H9 (cell line): ENCODE data around the gene TGFB3. TPM values are rescaled to one million over a fixed set of nuclear protein-coding genes. Genes with fewer than 3 reads are reported as not detected.

Experiments used
- DNase-seq: peaks from one replicate; pipeline ENCODE4 v3.0.0-alpha.2; 2017
- H2AFZ ChIP-seq: one replicate; pipeline ENCODE4 v1.6.1; 2013; ENCODE audit warnings: mild to moderate bottlenecking, low read length, control low read depth, moderate library complexity
- H2AK5ac ChIP-seq: 2 replicates; pipeline ENCODE4 v1.6.1; 2013; ENCODE audit warnings: low read length, control low read depth, mixed read lengths; ENCODE audit not compliant: insufficient read length
- H2BK120ac ChIP-seq: one replicate; pipeline ENCODE4 v1.6.1; 2013; ENCODE audit warnings: low read depth, mild to moderate bottlenecking, low read length, control low read depth, inconsistent platforms; ENCODE audit not compliant: poor library complexity, severe bottlenecking
- H2BK12ac ChIP-seq: 2 replicates; pipeline ENCODE4 v1.6.1; 2013; ENCODE audit warnings: low read length, control low read depth, mixed read lengths, low read depth; ENCODE audit not compliant: insufficient read length
- H2BK15ac ChIP-seq: 2 replicates; pipeline ENCODE4 v1.6.1; 2013; ENCODE audit warnings: low read depth, low read length, control low read depth
- H2BK20ac ChIP-seq: one replicate; pipeline ENCODE4 v1.6.1; 2013; ENCODE audit warnings: low read depth, mild to moderate bottlenecking, low read length, control low read depth, inconsistent platforms; ENCODE audit not compliant: poor library complexity, severe bottlenecking
- H2BK5ac ChIP-seq: 2 replicates; pipeline ENCODE4 v1.6.1; 2013; ENCODE audit warnings: low read length, control low read depth, mixed read lengths; ENCODE audit not compliant: insufficient read length
- H3K14ac ChIP-seq: 2 replicates; pipeline ENCODE4 v1.6.1; 2013; ENCODE audit warnings: low read length, control low read depth; ENCODE audit not compliant: insufficient read depth
- H3K18ac ChIP-seq: 2 replicates; pipeline ENCODE4 v1.6.1; 2013; ENCODE audit warnings: low read depth, mild to moderate bottlenecking, mixed read lengths, low read length, control low read depth; ENCODE audit not compliant: insufficient read length
- H3K23ac ChIP-seq: 2 replicates; pipeline ENCODE4 v1.6.1; 2013; ENCODE audit warnings: low read length, control low read depth, mixed read lengths, low read depth; ENCODE audit not compliant: insufficient read length
- H3K23me2 ChIP-seq: 2 replicates; pipeline ENCODE4 v1.6.1; 2013; ENCODE audit warnings: low read depth, mild to moderate bottlenecking, mixed read lengths, low read length, control low read depth; ENCODE audit not compliant: insufficient read length, poor library complexity, severe bottlenecking
- H3K27ac ChIP-seq: 2 replicates; pipeline ENCODE4 v1.5.1; 2013; ENCODE audit warnings: low read length, control low read depth, mixed read lengths, low read depth; ENCODE audit not compliant: insufficient read length
- H3K27me3 ChIP-seq: 2 replicates; pipeline ENCODE4 v1.6.1; 2013; ENCODE audit warnings: low read length, control low read depth, inconsistent platforms; ENCODE audit not compliant: insufficient read depth
- H3K4ac ChIP-seq: 2 replicates; pipeline ENCODE4 v1.6.1; 2013; ENCODE audit warnings: low read depth, mild to moderate bottlenecking, control low read depth, inconsistent platforms, low read length, moderate library complexity
- H3K4me1 ChIP-seq: 2 replicates; pipeline ENCODE4 v1.6.1; 2013; ENCODE audit warnings: low read length, control low read depth, inconsistent platforms; ENCODE audit not compliant: insufficient read depth
- H3K4me2 ChIP-seq: 2 replicates; pipeline ENCODE4 v1.6.1; 2013; ENCODE audit warnings: low read length, control low read depth, mixed read lengths; ENCODE audit not compliant: insufficient read length, insufficient read depth
- H3K56ac ChIP-seq: 2 replicates; pipeline ENCODE4 v1.6.1; 2013; ENCODE audit warnings: low read depth, mild to moderate bottlenecking, mixed read lengths, low read length, control low read depth; ENCODE audit not compliant: insufficient read length
- H3K79me1 ChIP-seq: 2 replicates; pipeline ENCODE4 v1.6.1; 2013; ENCODE audit warnings: low read depth, mild to moderate bottlenecking, moderate library complexity, low read length, control low read depth, inconsistent platforms; ENCODE audit not compliant: insufficient read depth, poor library complexity, severe bottlenecking
- H3K79me2 ChIP-seq: 2 replicates; pipeline ENCODE4 v1.6.1; 2013; ENCODE audit warnings: low read length, control low read depth, inconsistent platforms; ENCODE audit not compliant: insufficient read depth
- H3K9ac ChIP-seq: 2 replicates; pipeline ENCODE4 v1.6.1; 2013; ENCODE audit warnings: low read length, control low read depth, mixed read lengths; ENCODE audit not compliant: insufficient read length; ENCODE audit errors: extremely low read depth
- H3K9me3 ChIP-seq: one replicate; pipeline ENCODE4 v1.6.1; 2013; ENCODE audit warnings: low read depth, low read length, inconsistent platforms; ENCODE audit not compliant: control insufficient read depth
- H3T11ph ChIP-seq: one replicate; pipeline ENCODE4 v1.6.1; 2013; ENCODE audit warnings: mild to moderate bottlenecking, low read length, control low read depth, inconsistent platforms
- H4K20me1 ChIP-seq: one replicate; pipeline ENCODE4 v1.6.1; 2013; ENCODE audit not compliant: control insufficient read depth, insufficient read length, insufficient read depth
- H4K5ac ChIP-seq: 2 replicates; pipeline ENCODE4 v1.6.1; 2013; ENCODE audit warnings: low read depth, mild to moderate bottlenecking, mixed read lengths, low read length, control low read depth; ENCODE audit not compliant: insufficient read length
- H4K8ac ChIP-seq: replicated peaks from 2 replicates; pipeline ENCODE4 v1.6.1; 2013; ENCODE audit warnings: low read length, control low read depth, mixed read lengths, low read depth; ENCODE audit not compliant: insufficient read length
- H4K91ac ChIP-seq: 2 replicates; pipeline ENCODE4 v1.6.1; 2013; ENCODE audit warnings: low read depth, mild to moderate bottlenecking, moderate library complexity, mixed read lengths, low read length, control low read depth; ENCODE audit not compliant: insufficient read length
- H3K27ac Mint-ChIP-seq, 3 experiments: 2 replicates in 2 of 3; 3 replicates in 1 of 3; pipeline ENCODE4 v1.8.0; 2020 to 2021; ENCODE audit warnings: mixed read lengths in 3 of 3, mild to moderate bottlenecking in 1 of 3, moderate library complexity in 1 of 3
- H3K27me3 Mint-ChIP-seq: 2 replicates; pipeline ENCODE4 v1.8.0; 2021; ENCODE audit warnings: low read depth, mild to moderate bottlenecking, moderate library complexity, mixed read lengths
- H3K36me3 Mint-ChIP-seq, 3 experiments: 2 replicates in 2 of 3; 3 replicates in 1 of 3; pipeline ENCODE4 v1.8.0; 2020 to 2021; ENCODE audit warnings: low read depth in 3 of 3, mixed read lengths in 3 of 3; ENCODE audit not compliant: insufficient read depth in 1 of 3
- H3K4me1 Mint-ChIP-seq, 2 experiments: 2 replicates each; pipeline ENCODE4 v1.8.0; 2020; ENCODE audit warnings: mixed read lengths in 2 of 2
- H3K4me3 Mint-ChIP-seq, 2 experiments: 2 replicates in 1 of 2; 3 replicates in 1 of 2; pipeline ENCODE4 v1.8.0; 2020 to 2021; ENCODE audit warnings: mild to moderate bottlenecking in 2 of 2, mixed read lengths in 2 of 2, moderate library complexity in 1 of 2
- H3K9me3 Mint-ChIP-seq, 2 experiments: 2 replicates in 1 of 2; 3 replicates in 1 of 2; pipeline ENCODE4 v1.8.0; 2020; ENCODE audit warnings: mild to moderate bottlenecking in 2 of 2, mixed read lengths in 2 of 2, moderate library complexity in 1 of 2
- CTCF ChIP-seq: fragments of 200-600 bp; sonication (generic); conservative IDR thresholded peaks from 3 replicates; pipeline ENCODE4 v1.8.0; 2021; ENCODE audit warnings: antibody characterized with exemption, mild to moderate bottlenecking
- WGBS: extraction: QIAGEN DNeasy Blood & Tissue Kit; methylation state at CpG from one replicate; pipeline ENCODE4 v1.1.7; 2013; ENCODE audit warnings: missing lambda C conversion rate, low lambda C conversion rate, mixed read lengths; ENCODE audit not compliant: insufficient read length; ENCODE audit errors: extremely low coverage; 5-methylcytosine and 5-hydroxymethylcytosine counted together
- total RNA-seq: library from RNA; stranded (reverse); gene quantifications from 2 replicates; pipeline ENCODE4 v1.2.1, GENCODE V29; 2021

TGFB3 gene
- total RNA-seq, 1 experiment from 2014 or later: 0.37 TPM

- peaks cover 14 to 16% of the 10 kb centered on the region in 2 experiments; a peak in 4 of 5 replicates for H3K9me3 Mint-ChIP-seq
- H3K79me2 ChIP-seq: no peaks in the 10 kb centered on the region
Observed at GRCh38 chr14:76007852-76008251, 26.1 kb upstream of the TGFB3 start.

More at GRCh38 chr14:76007852-76008251, 26.1 kb upstream of the TGFB3 start:
- H2AK5ac ChIP-seq: no peak overlapping the region
- no peak overlapping the region for H3K9ac ChIP-seq
- no peak overlapping the region for H3K4me2 ChIP-seq
- Mint-ChIP-seq H3K4me1 (peaks cover 10 to 12% of the 10 kb centered on the region in 2 experiments), H3K36me3 (peaks cover 23 to 41% (median 25%) of the 10 kb centered on the region in 3 experiments), H3K4me3 (no peak overlapping the region), H3K27ac (no peak overlapping the region), H3K27me3 (no peaks in the 10 kb centered on the region)
- H3K23me2 ChIP-seq: no peaks in the 10 kb centered on the region
- TF ChIP-seq CTCF: no peak
- no peak overlapping the region for H3K56ac ChIP-seq
- H2BK120ac ChIP-seq: no peak overlapping the region
- H3K4ac ChIP-seq: no peak overlapping the region
- H4K20me1 ChIP-seq: no peaks in the 10 kb centered on the region
- H3T11ph ChIP-seq: no peak overlapping the region
- H2BK5ac ChIP-seq: no peak overlapping the region
- no peak overlapping the region for H3K23ac ChIP-seq
- H2AFZ ChIP-seq: no peak overlapping the region
- H3K18ac ChIP-seq: no peak overlapping the region
- DNase-seq: no peak
- H3K27me3 ChIP-seq: no peaks in the 10 kb centered on the region
- H4K91ac ChIP-seq: no peak overlapping the region
- H3K4me1 ChIP-seq: 0 out of 2 replicates have a peak, but pooled peaks cover 2% of the 10 kb centered on the region
- H4K8ac ChIP-seq: no peak overlapping the region
- H3K14ac ChIP-seq: no peak overlapping the region
- H3K27ac ChIP-seq: no peak overlapping the region
- no peak overlapping the region for H2BK15ac ChIP-seq
- H3K9me3 ChIP-seq: no peaks in the 10 kb centered on the region
- no peaks in the 10 kb centered on the region for H3K79me1 ChIP-seq
- no CpG with 5 or more reads among the region's 2 CpGs for WGBS
- no peak overlapping the region for H2BK20ac ChIP-seq
- no peak overlapping the region for H2BK12ac ChIP-seq
- H4K5ac ChIP-seq: no peak overlapping the region
